HG03175 (cell line): ENCODE data around the gene FNDC3B.

ENCODE experiments used
- ATAC-seq: cut with Tn5 transposase; IDR thresholded peaks from one replicate; pipeline ENCODE4 v1.9.1; 2021; ENCODE audit warnings: mild to moderate bottlenecking, moderate library complexity; ENCODE audit not compliant: unreplicated experiment

The FNDC3B gene

GRCh38 chr3:172276103-172276502 is 236.7 kb downstream of the FNDC3B start:
- no peak for ATAC-seq

DNA sequence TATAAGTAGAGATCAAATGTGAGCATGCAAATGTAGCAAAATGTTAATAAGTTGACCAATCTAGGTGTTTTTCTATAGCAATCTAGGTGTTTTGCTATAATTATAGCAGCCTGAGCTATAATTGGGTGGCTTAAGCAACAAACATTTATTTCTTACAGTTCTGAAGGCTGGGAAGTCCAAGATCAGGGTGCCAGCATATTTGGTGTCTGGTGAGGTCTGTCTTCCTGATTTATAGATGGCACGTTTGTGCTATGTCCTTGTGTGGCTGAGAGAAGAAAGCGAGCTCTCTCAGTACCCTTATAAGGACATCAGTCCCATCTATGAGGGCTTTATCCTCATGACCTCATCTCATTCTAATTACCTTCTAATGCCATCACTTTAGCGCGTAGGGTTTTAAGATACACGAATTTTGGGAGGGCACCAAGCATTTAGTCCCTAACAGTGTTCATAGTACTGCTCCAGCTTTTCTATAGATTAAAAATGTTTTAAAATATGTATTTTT is 237.8 kb downstream of the FNDC3B start:
- no peak for ATAC-seq

- no peak for ATAC-seq
Measured at GRCh38 chr3:172279191-172279640, 239.8 kb downstream of the FNDC3B start.

GRCh38 chr3:172279974-172280373 is 240.6 kb downstream of the FNDC3B start:
- ATAC-seq = no peak

GRCh38 chr3:172280406-172281051 is 241.2 kb downstream of the FNDC3B start:
- ATAC-seq = no peak

GRCh38 chr3:172281884-172282283 is 242.5 kb downstream of the FNDC3B start:
- no peak for ATAC-seq

DNA sequence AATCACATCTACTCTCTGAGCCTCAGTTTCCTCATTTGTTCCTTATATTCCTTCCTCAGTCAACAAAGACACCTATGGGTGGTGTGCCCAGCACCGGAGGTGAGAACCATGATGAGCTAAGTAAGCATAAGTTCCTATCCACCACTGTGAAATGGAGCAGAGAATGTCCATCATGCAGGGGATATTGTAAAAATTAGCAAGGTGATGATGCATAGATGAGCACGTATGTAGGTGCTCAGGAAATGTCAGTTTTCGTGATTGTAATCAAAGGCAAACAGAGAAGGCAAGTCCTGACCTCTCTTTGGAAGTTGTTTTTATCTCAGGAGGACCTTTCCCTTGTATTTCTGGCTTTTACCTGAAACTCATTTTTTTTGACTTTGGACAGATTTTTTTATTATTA is 243.5 kb downstream of the FNDC3B start:
- no peak for ATAC-seq

- ATAC-seq = no peak
Measured at GRCh38 chr3:172283841-172284357, 244.5 kb downstream of the FNDC3B start.

GRCh38 chr3:172285844-172286243 is 246.5 kb downstream of the FNDC3B start:
- no peak for ATAC-seq

DNA sequence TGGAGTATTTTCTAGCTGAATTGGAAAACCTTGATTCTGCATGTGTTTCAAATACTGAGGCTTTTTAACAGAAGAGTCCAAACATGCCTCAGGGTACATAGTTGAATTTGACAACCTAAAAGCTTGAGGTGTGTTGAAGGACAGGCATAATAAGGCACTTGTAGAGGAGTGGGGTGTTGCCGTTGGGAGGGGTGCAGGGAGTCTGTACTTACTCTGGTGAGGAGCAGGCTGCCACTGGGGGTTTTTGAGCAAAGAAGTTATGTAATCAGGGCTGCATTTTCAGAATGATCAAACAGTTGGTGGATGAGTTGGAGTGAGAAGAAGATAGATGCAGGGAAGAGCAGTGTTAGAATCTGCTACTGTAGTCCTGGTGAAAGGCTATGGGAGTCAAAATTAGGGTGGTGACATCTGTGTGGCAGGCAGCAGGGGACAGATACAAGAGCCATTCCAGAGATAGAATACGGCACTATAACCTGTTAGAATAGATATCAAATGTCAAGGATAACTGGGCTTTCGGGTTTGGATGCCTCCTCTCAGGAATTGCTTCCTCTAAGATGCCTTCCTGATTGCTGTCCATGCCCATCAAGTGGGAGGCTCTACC is 247.3 kb downstream of the FNDC3B start:
- ATAC-seq = no peak

DNA sequence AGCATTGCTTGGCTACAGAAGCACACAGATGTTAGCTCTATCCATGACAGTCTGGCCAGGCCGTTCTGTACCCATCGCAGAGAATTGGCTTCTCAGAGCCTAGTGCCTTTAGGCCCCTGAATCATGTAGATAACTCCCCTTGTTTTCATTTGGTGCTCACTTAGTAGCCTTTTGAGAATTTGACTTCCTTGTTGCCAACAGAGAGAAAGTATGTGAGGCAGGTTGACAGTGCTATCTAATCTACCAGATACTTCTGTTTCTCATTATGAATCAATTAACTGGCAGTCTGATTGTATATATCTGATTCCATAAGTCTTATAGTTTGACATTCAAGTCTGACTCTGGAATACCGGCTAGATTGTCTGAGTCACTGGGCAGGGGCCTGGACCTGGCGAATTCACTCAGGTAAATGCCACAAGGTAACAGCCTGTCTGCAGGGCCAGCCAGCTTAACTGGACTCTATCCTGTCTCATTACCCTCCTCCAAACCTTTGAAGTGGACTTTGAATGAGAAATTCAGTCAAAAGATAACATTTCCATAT is 248.6 kb downstream of the FNDC3B start:
- no peak for ATAC-seq

DNA sequence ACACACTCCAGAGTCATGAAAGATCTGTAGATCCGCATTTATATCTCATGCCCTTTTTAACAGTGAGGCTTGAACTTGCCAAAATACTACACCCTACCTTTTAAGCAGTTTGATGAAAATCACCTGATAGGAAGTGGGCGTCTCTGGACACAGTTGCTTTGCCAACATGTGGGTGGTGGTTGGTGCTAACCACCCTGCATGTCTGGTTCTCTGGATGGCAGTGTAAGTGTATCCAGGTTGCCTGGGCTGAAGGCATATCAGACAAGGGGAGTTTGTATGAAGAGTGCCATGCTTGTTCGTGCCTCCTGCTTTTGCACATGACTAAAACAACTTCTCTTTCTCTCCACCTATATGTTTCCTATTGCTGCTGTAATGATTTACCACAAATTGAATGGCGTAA is 249.3 kb downstream of the FNDC3B start:
- no peak for ATAC-seq

- no peak for ATAC-seq
Measured at GRCh38 chr3:172289583-172289982, 250.2 kb downstream of the FNDC3B start.

GRCh38 chr3:172290457-172290856 is 251.1 kb downstream of the FNDC3B start:
- no peak for ATAC-seq

GRCh38 chr3:172291650-172292049 is 252.3 kb downstream of the FNDC3B start:
- no peak for ATAC-seq

DNA sequence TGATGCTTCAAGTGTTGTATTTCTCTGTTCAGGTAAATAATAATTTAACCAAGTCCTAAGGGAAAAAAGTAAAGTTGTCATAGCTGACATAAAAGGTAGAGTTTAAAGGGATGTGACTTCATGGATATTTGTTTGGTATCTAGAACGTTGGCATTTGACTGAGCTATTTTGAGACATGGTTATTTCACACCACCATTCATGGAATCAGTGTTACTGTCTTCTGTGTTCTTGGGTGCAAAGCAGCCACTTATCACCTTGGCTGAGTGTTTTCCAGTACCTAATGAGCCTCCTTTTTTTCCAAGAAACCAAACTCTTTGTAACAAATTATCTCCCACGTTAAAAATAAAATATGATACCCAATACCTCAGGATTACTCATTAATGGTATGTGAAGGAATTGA is 253.0 kb downstream of the FNDC3B start:
- ATAC-seq = no peak

DNA sequence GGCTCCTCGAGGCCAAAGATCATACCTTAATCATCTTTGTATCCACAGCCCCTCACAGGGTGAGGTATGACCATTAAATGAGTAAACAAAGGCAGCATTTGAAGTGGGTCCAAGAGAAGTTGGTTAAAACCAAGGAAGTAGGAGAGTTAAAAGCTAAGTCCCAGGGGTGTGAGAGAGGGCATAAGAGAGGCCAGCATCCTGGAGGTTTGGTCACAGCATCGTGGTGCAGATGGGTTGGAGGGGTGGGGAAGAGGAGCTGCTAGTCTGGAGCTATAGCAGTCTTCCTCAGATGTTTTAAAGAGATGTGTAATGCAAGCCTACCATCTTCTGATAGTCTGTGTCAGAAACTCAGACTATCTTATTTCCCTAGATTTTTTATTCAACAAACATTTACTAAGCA is 253.7 kb downstream of the FNDC3B start:
- ATAC-seq = no peak

- ATAC-seq = no peak
Measured at GRCh38 chr3:172294223-172294806, 254.9 kb downstream of the FNDC3B start.

GRCh38 chr3:172296248-172296974 is 257.0 kb downstream of the FNDC3B start:
- no peak for ATAC-seq

DNA sequence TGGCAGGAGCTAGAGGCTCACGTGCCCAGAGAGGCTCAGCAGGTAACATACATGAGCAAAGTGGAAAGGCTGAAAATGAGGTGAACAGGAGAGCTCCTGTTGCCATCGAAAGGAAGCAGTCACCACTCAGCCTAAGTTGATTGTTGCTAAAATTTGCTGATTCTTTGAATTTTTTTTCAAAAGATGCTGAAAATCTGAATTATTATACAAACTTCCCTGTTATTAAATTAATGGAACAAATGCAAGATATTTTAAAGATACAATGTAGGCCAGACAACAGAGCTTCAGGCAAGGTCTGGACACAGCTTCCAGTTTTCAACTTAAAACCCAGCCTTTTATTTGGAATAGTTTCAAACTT is 257.6 kb downstream of the FNDC3B start:
- ATAC-seq = no peak

- no peak for ATAC-seq
Measured at GRCh38 chr3:172298247-172298646, 258.9 kb downstream of the FNDC3B start.
